ENCODE data around the gene PRPF38B.
"Not testable (repeated sequence)": the region's sequence is repeated elsewhere in the genome, so short reads cannot be mapped to it uniquely, and the experiment has no call there.

Gene PRPF38B

DNA sequence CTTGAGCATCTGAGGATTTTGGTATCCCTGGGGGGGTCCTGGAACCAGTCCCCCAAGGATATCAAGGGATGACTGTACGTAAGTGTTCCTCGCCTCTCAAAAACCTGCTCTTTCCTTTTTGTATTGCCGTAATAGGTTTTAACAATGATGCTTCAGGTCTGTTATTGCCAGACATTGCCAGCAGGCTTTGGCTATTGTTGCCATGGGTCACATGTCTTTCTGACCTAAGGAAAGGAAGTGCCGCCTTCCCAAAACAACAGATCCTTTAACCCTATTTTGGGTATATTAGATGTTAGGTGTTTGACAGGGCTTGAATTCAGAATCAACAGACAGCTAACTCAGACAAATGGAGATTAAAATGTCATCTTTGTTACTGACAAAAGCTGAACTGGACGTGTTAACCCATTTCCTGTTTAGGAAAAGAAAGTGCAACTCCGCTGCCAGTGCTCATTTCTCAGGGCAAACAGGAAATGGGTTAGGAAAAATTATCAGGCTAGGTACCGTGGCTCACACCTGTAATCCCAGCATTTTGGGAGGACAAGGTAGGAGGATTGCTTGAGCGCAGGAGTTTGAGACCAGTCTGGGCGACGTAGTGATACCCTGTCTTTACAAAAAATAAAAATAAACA is 12.4 kb upstream of the PRPF38B start:
- no peak for DNase-seq

- DNase-seq: not testable (repeated sequence)
Observed at GRCh38 chr1:108681701-108682100, 10.4 kb upstream of the PRPF38B start.

- no peak for DNase-seq
Observed at GRCh38 chr1:108685529-108685928, 6.6 kb upstream of the PRPF38B start.

DNA sequence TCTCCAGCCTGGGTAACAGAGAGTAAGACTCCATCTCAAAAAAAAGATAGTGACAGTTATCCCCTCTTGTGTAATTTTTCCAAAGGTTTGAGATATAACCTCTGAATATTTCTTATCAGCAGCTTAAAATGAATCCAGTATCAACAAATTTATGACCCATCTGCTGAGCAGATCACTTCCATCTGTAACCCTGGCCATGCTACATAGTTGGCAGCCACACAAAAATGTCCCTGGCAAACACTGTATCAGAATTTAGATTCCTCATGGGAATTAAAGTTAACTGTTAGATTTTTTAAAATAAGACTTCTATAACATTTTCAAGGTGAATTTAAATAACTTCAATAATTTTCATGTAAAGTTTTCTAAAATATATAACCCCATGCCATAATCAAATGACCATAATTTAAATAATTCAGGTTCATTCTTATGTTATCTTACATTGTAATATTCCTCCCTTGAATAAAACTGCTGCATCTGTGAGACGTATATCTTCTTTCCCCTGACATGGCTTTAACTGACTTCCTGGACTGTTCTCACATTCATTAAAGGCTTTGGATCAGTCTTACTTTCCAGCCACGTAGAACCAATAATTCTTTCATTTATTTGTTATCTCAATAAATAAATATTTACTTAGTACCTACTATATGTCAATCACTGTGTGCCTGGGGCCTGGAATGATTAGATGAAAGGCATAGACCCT is 5.3 kb upstream of the PRPF38B start:
- DNase-seq: no peak

DNA sequence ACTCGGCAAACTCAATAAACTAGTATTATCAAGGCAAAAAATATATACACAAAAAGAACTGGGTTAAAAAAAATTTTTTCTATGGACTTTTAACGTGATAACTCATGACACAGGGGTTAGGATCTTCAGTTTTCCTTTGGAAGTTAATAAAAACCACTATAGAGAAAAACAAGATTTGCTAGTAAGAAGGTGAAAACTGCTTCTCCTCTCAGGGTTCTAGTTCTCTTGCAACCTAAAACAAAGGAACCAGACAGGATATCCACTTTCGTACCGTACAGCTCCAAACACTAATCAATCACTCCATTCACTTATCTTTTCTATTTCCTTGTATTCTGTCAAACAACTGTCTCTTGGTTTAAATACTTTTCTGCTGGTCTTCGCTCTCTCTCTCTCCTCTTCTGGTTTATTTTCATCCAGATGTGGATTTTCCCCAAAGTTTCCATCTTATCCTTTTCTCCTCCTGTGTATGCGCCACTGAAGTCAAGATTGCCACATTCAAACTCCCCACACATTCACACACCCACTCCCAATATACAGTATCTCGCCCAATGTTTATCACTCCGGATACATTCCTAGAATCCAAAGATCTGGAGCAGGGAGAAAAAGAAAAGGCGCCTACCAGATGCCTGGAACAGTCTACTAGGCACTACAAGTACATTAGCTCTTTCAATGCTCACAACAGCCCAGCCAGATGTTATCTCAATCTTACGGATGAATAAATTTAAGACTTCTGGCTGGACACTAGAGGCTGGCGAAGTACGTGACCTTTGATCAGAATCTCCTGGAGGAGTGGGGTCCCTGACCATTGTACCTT is 775 bp upstream of the PRPF38B start:
- DNase-seq: no peak

DNA sequence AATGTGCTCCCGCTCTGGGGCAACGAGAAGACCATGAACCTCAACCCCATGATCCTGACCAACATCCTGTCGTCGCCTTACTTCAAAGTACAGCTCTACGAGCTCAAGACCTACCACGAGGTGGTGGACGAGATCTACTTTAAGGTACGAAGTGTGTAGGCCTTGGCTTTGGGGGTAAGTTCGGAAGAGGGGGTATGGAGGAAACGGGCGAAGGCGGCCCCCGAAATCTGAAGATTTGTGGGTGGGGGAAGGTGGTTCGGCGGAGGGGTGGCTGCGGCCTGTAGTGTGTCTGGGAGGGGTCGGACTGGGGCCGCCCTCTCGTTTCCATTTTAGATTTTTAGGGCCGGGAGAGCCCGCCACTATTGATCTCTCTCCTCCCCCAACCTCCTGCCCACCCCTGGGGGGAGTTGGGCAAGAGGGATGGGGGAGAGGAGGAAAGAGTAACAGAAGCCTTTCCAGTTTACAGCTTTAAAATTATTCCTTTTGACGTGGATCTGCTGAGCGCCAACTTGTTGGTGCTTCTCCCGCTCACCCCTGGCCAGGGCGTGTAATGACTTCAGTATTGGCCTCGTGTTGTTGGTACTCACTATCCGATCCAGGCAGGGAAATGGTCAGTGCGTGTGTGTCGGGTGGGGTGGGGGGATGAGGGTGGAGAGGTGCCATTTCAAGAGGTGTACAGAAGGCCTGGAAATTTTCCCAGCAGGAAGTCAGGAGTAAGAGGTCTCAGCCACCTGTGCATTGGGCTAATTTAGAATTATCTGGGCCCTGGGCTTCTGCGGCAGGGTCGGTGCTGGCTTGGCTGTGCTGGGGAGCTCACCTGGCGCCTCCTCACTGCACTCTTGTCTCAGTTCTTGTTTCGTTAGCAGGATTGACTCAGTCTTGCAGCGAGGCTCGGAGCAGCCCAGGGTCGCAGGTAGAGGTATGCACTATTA is 880 bp downstream of the PRPF38B start:
- DNase-seq: peak; percentile 63

- DNase-seq: no peak
Observed at GRCh38 chr1:108695535-108695934, 3.4 kb downstream of the PRPF38B start.

DNA sequence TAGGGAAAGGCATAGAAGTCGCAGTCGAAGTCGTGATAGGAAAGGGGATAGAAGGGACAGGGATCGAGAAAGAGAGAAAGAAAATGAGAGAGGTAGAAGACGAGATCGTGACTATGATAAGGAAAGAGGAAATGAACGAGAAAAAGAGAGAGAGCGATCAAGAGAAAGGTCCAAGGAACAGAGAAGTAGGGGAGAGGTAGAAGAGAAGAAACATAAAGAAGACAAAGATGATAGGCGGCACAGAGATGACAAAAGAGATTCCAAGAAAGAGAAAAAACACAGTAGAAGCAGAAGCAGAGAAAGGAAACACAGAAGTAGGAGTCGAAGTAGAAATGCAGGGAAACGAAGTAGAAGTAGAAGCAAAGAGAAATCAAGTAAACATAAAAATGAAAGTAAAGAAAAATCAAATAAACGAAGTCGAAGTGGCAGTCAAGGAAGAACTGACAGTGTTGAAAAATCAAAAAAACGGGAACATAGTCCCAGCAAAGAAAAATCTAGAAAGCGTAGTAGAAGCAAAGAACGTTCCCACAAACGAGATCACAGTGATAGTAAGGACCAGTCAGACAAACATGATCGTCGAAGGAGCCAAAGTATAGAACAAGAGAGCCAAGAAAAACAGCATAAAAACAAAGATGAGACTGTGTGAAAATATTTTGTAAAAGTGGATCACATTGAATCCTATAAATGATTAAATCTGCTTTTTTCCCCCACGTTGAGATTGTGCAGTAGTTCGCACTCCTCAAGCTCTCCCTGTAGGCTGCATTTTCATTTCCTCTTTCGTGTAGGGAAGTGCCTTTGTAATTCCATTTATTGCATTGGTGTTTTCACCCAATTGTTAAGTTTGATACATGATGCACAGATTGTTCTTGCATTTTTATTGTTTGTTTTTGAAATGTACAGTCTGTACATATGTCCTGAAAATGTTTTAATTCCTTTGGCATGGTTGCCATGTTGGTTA is 7.5 kb downstream of the PRPF38B start:
- no peak for DNase-seq

GRCh38 chr1:108701176-108701849 is 9.2 kb downstream of the PRPF38B start:
- DNase-seq: no peak

DNA sequence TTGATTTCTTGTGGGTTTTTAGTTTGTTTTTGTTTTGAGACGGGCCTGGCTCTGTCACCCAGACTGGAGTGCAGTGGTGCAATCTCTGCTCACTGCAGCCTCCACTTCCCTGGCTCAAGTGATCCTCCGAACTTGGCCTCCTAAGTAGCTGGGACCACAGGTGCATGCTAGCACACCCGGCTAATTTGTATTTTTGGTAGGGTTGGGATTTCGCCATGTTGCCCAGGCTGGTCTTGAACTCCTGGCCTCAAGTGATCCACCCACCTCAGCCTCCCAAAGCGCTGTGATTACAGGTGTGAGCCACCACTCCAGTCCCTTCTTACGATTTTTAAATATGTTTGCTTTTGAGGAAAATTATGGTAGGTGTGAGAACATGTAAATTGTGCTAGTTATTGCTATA is 10.0 kb downstream of the PRPF38B start:
- not testable (repeated sequence) for DNase-seq

DNA sequence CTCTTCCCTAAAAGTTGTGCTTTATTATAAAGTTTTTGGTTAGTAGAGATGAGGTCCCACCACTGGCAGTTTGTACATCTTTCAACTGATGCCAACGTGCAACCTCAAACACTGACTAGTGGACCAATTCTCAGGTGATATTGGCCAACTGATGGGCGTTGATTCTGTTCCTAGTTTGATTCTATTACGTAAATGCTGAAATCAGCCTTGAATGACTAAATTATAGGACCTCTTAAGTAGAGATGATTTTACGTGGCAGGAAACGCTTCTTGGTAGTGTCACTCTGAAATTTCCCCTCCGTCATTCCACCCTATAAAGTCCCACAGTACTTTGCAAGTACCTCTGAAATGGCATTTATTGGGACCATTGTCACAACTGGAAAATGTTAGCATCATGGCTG is 11.8 kb downstream of the PRPF38B start:
- no peak for DNase-seq

DNA sequence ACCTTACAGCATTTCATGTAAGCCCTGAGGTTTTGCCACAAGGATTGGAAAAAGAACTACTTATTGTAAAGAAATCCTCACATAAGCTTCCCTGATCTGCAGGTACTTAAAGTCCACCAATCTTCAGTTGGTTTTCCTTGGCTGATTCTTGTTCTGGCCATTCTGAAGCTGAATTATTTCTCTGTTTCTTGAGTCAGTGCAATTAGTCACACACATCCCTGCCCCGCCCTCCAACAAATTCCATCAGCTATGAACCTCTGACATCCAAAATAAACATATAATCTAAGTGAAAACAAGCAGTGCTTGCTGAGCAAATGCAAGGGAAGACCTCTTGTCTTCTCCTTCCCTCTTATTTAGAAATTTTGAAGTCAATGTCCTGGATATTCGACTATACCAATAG is 12.4 kb downstream of the PRPF38B start:
- DNase-seq: no peak

GRCh38 chr1:108706643-108707042 is 14.5 kb downstream of the PRPF38B start:
- DNase-seq: no peak

GRCh38 chr1:108708691-108709660 is 16.9 kb downstream of the PRPF38B start:
- no peak for DNase-seq

DNA sequence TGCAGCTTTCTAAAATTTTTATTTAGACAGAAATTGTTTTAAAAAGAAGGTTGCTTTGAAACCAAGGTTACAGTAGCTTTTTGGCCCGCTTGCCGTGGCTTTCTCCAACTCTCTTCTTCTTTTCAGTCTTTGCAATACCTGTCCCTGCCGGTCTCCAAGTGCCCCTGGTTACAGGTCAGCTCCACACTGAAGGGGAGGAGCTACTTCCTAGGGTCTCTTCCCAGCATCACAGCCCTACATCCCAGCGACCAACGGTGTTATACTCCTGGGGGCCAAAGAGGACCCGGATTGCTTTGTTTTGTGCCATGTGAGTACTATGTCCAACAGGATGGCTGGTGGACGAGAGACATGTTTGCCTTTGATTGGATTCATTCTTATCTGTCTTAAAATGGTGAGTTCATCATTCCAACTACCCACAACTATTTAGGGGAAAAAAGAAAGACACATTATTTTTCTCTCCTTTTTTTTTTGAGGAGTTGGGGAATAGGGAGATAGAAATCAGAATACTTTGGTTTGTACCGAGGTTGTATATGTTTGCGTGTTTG is 20.6 kb downstream of the PRPF38B start, which contains the start of gene FNDC7:
Gene FNDC7, plus strand, starts transcription at position 303 of the 545 bp plus-strand sequence. Its CDS starts 26 bp downstream, at position 329.
- DNase-seq: no peak

DNA sequence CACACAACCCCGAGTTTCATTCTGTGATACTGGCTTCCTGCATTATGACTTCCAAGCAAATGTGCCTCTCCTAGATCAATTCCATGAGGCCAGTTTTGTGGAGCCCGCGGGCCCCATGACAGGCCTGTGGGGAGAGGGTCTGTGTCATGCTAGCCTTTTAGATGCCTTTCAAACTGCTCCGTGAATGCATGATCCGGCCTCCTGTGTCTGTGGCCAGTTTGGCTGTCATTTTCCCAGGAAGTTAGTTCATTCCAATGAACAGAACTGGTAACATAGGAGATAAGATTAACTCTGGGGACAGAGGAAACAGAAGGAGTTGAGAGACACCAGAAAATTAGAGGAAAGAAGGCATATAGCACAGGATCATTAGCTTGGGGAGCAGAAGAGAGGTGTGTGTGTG is 23.8 kb downstream of the PRPF38B start:
- no peak for DNase-seq

DNA sequence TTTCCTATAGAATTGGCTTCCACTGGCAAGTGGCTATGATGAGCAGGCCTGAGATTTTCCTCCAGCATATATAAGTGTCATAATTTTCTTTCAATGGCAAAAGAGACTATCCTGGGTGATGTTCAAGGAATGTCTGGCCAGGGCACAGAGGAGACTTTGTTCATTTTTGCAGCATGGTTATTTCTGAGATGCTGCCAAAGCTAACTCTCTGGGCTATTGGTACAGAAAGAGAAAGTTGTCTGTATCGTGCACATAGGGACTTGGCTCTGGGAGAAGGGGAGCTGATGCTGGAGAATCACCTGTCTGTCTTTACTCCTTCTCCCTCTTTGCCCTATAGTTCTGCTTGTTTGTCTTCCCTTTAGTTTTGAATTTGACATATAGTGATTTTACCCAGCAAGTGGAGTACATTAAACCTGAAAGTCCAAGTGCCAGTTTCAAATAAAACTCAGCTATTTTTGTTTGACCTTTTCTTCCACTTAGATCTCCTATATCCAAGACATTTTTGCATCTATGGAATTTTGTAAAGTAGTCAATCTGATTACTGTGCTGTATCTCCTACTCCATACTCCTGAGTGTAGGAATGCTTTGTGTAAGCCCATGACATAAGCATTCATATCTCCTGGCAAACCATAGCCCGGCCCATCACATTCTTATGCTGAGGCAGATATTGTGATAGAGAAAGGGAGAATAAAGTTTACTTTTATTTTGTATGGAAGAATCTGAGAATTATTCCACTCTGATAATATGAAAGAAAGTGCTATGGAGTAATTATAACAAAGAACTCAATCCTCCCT is 24.5 kb downstream of the PRPF38B start:
- no peak for DNase-seq

DNA sequence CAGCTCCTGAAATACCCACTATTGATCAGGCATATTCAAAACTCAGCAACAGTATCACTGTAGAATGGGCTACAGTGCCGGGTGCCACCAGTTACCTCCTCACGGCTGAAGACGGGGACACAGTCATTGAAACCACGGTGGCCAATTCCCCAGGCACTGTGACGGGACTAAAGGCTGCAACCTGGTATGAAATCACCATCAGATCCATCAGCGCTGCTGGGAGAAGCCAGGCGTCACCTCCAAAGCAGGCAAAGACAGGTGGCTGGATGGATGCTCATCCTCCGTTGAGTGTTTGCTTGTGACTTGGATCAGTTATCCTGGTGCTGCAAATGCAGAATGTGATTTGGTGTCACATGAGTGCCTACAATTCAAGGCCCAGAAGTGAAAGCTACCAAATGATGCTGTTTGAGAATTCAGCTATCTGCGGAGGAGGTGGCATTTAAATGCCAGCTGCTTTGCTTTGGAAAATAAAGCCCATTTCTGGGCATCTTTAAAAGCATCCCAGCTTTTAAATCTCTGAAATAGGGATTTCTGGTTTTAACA is 25.7 kb downstream of the PRPF38B start:
- DNase-seq: no peak
